AG04449 (cell line): ENCODE results near the gene TRIM27.

Source experiments
- CTCF ChIA-PET: fragments of 350-600 bp; formaldehyde crosslinking; extraction: SDS; loops from one replicate; lab custom pipeline; 2021; ENCODE audit warnings: antibody characterized with exemption; lab: Yijun Ruan, JAX
- POLR2A ChIA-PET: fragments of 400-600, 350-600 bp; formaldehyde crosslinking; extraction: SDS; loops from one replicate; lab custom pipeline; 2020; ENCODE audit warnings: antibody characterized with exemption, inconsistent platforms; lab: Yijun Ruan, JAX
- DNase-seq: peaks from one replicate; pipeline ENCODE4 v3.0.0-alpha.2; 2010; ENCODE audit warnings: low read depth, low spot score
- H3K4me3 ChIP-seq: 2 replicates; pipeline ENCODE4 v1.5.1; 2011; ENCODE audit warnings: low read depth, mild to moderate bottlenecking, control low read depth, low read length
- TF ChIP-seq, protein P1 (sequence below): IDR thresholded peaks from one replicate; pipeline ENCODE4 v1.5.1; 2011; ENCODE audit warnings: mild to moderate bottlenecking, moderate library complexity, low read length, control low read depth, inconsistent platforms; ENCODE audit not compliant: insufficient read depth; ENCODE audit errors: missing control alignments

TRIM27 gene

DNA sequence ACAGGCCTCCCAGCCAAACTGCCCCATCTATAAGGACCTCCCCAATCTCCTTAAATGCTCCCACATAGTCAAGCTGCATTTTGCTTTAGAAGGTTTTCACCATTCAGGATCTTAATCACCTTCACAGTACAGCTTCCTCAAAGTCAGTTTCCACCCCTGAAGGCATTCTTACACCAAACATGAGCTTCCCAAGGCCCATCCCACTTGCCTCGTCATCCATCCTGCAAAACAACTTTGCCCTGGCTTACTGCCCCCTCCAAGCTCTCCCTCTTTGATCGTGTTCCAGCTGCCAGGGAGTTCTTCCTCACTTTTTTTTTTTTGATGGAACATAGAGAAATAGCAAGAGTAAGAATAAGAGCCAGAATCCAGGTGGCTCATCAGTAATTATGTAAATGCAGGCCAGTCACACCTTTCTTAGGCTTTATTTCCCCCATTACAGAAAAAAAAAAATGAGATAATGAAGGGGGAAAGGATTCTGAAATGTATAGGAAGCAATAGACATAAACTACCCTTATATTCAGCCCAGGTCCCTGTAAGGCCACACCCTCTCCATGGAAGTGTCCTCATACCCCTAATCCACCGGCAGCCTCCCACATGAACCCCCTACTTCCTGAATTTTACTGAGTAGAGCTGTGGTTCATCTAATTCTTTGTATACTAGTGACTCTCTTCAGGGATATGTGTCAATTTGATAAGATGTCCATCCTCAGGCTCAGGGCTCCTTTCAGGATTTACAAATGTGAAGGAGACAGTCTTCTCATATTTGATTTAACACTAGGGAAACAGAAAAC lies 12.7 kb downstream of the TRIM27 start:
- no peak for DNase-seq
- CTCF ChIA-PET = interaction anchor here (0.9 to 2.1 kb wide), 3 partner anchors 11 to 98 kb away, joined by 3 to 6 read pairs (median 4); no protein-coding TSS in a partner anchor
- TF ChIP-seq, protein P1, sequence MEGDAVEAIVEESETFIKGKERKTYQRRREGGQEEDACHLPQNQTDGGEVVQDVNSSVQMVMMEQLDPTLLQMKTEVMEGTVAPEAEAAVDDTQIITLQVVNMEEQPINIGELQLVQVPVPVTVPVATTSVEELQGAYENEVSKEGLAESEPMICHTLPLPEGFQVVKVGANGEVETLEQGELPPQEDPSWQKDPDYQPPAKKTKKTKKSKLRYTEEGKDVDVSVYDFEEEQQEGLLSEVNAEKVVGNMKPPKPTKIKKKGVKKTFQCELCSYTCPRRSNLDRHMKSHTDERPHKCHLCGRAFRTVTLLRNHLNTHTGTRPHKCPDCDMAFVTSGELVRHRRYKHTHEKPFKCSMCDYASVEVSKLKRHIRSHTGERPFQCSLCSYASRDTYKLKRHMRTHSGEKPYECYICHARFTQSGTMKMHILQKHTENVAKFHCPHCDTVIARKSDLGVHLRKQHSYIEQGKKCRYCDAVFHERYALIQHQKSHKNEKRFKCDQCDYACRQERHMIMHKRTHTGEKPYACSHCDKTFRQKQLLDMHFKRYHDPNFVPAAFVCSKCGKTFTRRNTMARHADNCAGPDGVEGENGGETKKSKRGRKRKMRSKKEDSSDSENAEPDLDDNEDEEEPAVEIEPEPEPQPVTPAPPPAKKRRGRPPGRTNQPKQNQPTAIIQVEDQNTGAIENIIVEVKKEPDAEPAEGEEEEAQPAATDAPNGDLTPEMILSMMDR = no peak
- POLR2A ChIA-PET = interaction anchor here (0.8 to 1.6 kb wide), 2 partner anchors 12 kb away, joined by 3 to 4 read pairs; no protein-coding TSS in a partner anchor
- H3K4me3 ChIP-seq = no peak overlapping the region

GRCh38 chr6:28907394-28907793 lies 16.4 kb downstream of the TRIM27 start:
- no peak overlapping the region for H3K4me3 ChIP-seq
- DNase-seq = peak; percentile 46
- ChIA-PET POLR2A (no interaction called here), CTCF (interaction anchor here (0.8 to 1.4 kb wide), 3 partner anchors 9 to 69 kb away, joined by 3 to 4 read pairs (median 4); no protein-coding TSS in a partner anchor)
- TF ChIP-seq, protein P1 = no peak

GRCh38 chr6:28906669-28907068 lies 17.1 kb downstream of the TRIM27 start:
- POLR2A ChIA-PET = no interaction called here
- TF ChIP-seq, protein P1 = no peak
- CTCF ChIA-PET = interaction anchor here (1.4 kb wide), 1 partner anchor 8 kb away, joined by 4 read pairs; no protein-coding TSS in a partner anchor

DNA sequence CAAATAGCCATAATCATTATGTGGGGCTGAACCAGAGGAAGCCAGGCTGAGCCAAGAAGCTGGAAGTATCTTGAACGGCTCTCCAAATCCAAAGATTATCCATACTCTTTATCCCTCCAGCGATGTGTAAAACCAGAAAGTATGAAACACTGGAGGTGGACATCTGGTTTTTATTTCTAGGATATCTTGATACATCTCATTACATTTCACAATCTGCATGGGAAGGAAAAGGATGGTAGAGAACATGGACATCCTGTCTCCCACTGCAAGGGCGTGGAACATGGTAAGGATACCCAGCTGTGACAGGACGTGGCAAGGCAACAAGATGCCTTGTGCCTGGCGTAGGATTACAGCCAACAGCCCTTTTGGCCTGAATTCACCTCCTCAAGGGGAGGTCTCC lies 20.1 kb downstream of the TRIM27 start:
- POLR2A ChIA-PET = interaction anchor here (0.7 kb wide), 1 partner anchor 1005 kb away, joined by 3 read pairs; no protein-coding TSS in a partner anchor
- H3K4me3 ChIP-seq = no peak overlapping the region
- DNase-seq = no peak
- TF ChIP-seq, protein P1 = no peak
- CTCF ChIA-PET = no interaction called here

More at GRCh38 chr6:28906669-28907068, 17.1 kb downstream of the TRIM27 start:
- no peak overlapping the region for H3K4me3 ChIP-seq
- no peak for DNase-seq

- H3K4me3 ChIP-seq = no peak overlapping the region
- POLR2A ChIA-PET = no interaction called here
- CTCF ChIA-PET = interaction anchor here (1.2 kb wide), 1 partner anchor 21 kb away, joined by 6 read pairs; no protein-coding TSS in a partner anchor
- no peak for DNase-seq
- TF ChIP-seq, protein P1 = no peak
Measured at GRCh38 chr6:28901831-28902230, 22.0 kb downstream of the TRIM27 start.

- TF ChIP-seq, protein P1 = no peak
- no peak overlapping the region for H3K4me3 ChIP-seq
- ChIA-PET CTCF (no interaction called here), POLR2A (no interaction called here)
- no peak for DNase-seq
Measured at GRCh38 chr6:28900577-28901256, 23.1 kb downstream of the TRIM27 start.
